ENCODE measurements around the gene MS4A5. TPM values are rescaled to one million over a fixed set of nuclear protein-coding genes. Genes with fewer than 3 reads are reported as not detected.

Gene MS4A5
- total and polyA plus RNA-seq, 2 of the 13 experiments (the other 11 are each of a cell fraction or from before 2014, with no cell fraction given): not detected

- H4K20me1 ChIP-seq (ENCODE audit: insufficient read depth, low read length): no peaks in the 10 kb centered on the region
Observed at GRCh38 chr11:60392361-60392760, 37.0 kb upstream of the MS4A5 start.

More at GRCh38 chr11:60392361-60392760, 37.0 kb upstream of the MS4A5 start:
- no peaks in the 10 kb centered on the region for H3K27me3 ChIP-seq (ENCODE audit: control insufficient read depth in 1 of 2, insufficient read depth in 2 of 2, low read length in 2 of 2)
- H3K9ac ChIP-seq (ENCODE audit: insufficient read depth, low read depth, low read length): no peak overlapping the region
- ChIA-PET POLR2A (no interaction called here), CTCF (ENCODE audit: low intra/inter-chr PET ratio, low total read pairs) (no interaction called here)
- no peak overlapping the region for H3K4me2 ChIP-seq (ENCODE audit: low read depth, low read length)
- intact Hi-C loops (cut with micrococcal nuclease; ENCODE audit: unreplicated experiment) (no loop called here), in situ Hi-C loops (cut with HindIII; ENCODE audit: extremely low pct_ligation_motif_present, low pct_unique_long_range_greater_than_20kb) (no loop called here)
- 27% methylated on average over 2 of the region's 2 CpGs for WGBS (ENCODE audit: low lambda C conversion rate)
- H3K9me3 ChIP-seq (ENCODE audit: low read length): no peaks in the 10 kb centered on the region
- DNase-seq (ENCODE audit: low spot score) (no peak), ATAC-seq (no peak), FAIRE-seq (no peak)
- no peaks in the 10 kb centered on the region for H3K79me2 ChIP-seq (ENCODE audit: insufficient read depth, low read length)
- no peaks in the 10 kb centered on the region for H3K4me1 ChIP-seq (ENCODE audit: insufficient read depth, low read length)
- no peak overlapping the region for H3K4me3 ChIP-seq (replicated peaks in 1 of 3; ENCODE audit: insufficient read depth in 1 of 3, low read depth in 2 of 3, low read length in 3 of 3)
- no peak overlapping the region for H2AFZ ChIP-seq (ENCODE audit: low read length)
- TF ChIP-seq ZNF558 (CRISPR knock-in tag; IDR thresholded peaks at IDR 0.05; ENCODE audit: borderline replicate concordance): no peak
- no peak for TF ChIP-seq NBN (conservative IDR thresholded peaks at IDR 0.05)
- no peak for TF ChIP-seq SRSF9 (IDR thresholded peaks at IDR 0.05; ENCODE audit: borderline replicate concordance, insufficient read depth, low read depth, low read length, poor library complexity, severe bottlenecking)
- no peak for TF ChIP-seq ZNF639 (CRISPR knock-in tag; conservative IDR thresholded peaks at IDR 0.05)
- TF ChIP-seq ZMAT5 (CRISPR knock-in tag; IDR thresholded peaks at IDR 0.05; ENCODE audit: borderline replicate concordance, low read depth): no peak
- no peak for TF ChIP-seq GMEB2 (CRISPR knock-in tag; IDR thresholded peaks at IDR 0.05; ENCODE audit: low read depth)
- TF ChIP-seq ATM (IDR thresholded peaks at IDR 0.05; ENCODE audit: borderline replicate concordance): no peak
- TF ChIP-seq CENPT (CRISPR knock-in tag; IDR thresholded peaks at IDR 0.05; ENCODE audit: low read depth): no peak
- TF ChIP-seq RARA (CRISPR knock-in tag; IDR thresholded peaks at IDR 0.05): no peak
- no peak for TF ChIP-seq HNF4G (IDR thresholded peaks at IDR 0.05; ENCODE audit: borderline replicate concordance, low read depth, low read length)
- TF ChIP-seq HNF4G (CRISPR knock-in tag; IDR thresholded peaks at IDR 0.05; ENCODE audit: borderline replicate concordance, low read depth): no peak
- TF ChIP-seq PRDM10 (CRISPR knock-in tag; IDR thresholded peaks at IDR 0.05; ENCODE audit: low read depth): no peak
- no peak for TF ChIP-seq CHD4 (IDR thresholded peaks at IDR 0.05; ENCODE audit: borderline replicate concordance, low read length)
- no peak for TF ChIP-seq ELF4 (CRISPR knock-in tag; IDR thresholded peaks at IDR 0.05; ENCODE audit: borderline replicate concordance)
- TF ChIP-seq PRPF4 (IDR thresholded peaks at IDR 0.05; ENCODE audit: low read depth, low read length, poor library complexity, severe bottlenecking): no peak
- H3K36me3 ChIP-seq (replicated peaks in 1 of 2; ENCODE audit: control insufficient read depth in 1 of 2, insufficient read depth in 2 of 2, low read length in 2 of 2): no peaks in the 10 kb centered on the region
- BruUV-seq (replicated peaks): no TSS peak
- H3K27ac ChIP-seq (ENCODE audit: extremely low read length, insufficient read depth, low read length): no peak overlapping the region
